GM18502 (cell line): ENCODE measurements around the gene PF4V1.

Experiments used
- ATAC-seq: cut with Tn5 transposase; IDR thresholded peaks from one replicate; pipeline ENCODE4 v1.9.1; 2021; ENCODE audit warnings: mild to moderate bottlenecking; ENCODE audit not compliant: unreplicated experiment, poor library complexity

Gene PF4V1

DNA sequence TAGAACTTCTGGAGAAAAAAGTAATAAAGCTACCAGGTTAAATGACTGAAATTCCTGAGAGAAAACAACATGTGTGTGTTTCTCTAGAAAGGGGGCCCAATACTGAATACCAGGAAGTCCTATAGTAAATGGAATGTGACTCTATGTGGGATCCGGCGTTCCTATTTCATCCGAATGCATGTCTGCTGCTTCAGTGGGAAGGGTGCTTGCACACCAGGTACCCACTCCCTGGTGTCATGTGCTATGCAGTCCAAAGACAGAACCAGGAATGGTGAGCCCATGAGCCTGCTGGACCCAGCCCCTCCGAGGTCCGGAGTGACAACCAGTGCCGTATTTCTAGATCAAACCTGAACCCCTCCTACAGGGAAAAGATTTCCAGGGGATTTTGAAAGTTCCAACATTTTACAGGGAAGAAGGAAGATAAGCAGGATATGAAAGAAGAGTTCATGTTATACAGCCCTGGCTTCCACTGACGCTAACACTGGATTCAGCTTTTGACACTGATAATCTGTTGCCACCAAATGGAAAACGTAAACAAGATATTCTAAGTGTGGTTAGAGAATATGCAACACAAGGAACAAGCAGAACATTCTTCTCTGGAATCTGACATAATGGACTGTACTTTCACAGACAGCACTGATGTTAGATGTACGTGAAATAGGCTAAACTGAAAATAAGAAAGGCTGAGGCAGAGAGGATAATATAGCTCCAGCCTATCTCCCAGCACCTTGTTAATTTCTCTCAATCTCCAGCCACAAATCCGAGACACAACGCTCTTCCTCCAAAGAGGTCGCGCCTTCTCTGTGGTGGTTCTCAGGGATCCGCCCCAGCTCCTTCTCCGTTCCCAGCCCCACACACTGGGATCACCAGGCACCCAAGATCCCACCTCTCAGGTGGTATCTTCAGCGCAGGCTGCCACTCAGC lies 15.4 kb downstream of the PF4V1 start:
- ATAC-seq = no peak

DNA sequence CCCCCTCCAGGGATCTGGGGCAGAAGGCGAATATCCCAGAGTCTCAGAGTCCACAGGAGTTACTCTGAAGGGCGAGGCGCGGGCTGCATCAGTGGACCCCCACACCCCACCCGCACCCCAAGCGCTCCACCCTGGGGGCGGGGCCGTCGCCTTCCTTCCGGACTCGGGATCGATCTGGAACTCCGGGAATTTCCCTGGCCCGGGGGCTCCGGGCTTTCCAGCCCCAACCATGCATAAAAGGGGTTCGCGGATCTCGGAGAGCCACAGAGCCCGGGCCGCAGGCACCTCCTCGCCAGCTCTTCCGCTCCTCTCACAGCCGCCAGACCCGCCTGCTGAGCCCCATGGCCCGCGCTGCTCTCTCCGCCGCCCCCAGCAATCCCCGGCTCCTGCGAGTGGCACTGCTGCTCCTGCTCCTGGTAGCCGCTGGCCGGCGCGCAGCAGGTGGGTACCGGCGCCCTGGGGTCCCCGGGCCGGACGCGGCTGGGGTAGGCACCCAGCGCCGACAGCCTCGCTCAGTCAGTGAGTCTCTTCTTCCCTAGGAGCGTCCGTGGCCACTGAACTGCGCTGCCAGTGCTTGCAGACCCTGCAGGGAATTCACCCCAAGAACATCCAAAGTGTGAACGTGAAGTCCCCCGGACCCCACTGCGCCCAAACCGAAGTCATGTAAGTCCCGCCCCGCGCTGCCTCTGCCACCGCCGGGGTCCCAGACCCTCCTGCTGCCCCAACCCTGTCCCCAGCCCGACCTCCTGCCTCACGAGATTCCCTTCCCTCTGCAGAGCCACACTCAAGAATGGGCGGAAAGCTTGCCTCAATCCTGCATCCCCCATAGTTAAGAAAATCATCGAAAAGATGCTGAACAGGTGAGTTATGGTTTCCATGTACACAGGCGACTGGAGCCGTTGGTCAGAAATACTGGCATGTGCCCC lies 16.3 kb downstream of the PF4V1 start, which contains the start of gene CXCL1:
Gene CXCL1 (plus strand): TSS at position 264 of the 926 bp plus-strand sequence. CDS start 78 bp downstream, at position 342.
- no peak for ATAC-seq

DNA sequence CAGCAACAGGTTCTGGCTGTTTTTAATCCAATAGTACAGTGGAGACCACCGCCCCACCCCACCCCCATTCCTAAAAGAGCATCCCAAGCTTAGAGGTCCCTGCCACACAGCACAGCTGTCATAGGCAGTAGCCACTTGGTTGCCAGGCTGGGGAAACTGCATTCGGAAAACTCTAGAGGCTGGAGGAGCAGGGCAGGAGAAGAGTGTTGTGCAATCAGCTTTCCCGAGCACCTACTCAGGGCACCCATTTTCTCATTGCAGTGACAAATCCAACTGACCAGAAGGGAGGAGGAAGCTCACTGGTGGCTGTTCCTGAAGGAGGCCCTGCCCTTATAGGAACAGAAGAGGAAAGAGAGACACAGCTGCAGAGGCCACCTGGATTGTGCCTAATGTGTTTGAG lies 17.2 kb downstream of the PF4V1 start:
- ATAC-seq = no peak

DNA sequence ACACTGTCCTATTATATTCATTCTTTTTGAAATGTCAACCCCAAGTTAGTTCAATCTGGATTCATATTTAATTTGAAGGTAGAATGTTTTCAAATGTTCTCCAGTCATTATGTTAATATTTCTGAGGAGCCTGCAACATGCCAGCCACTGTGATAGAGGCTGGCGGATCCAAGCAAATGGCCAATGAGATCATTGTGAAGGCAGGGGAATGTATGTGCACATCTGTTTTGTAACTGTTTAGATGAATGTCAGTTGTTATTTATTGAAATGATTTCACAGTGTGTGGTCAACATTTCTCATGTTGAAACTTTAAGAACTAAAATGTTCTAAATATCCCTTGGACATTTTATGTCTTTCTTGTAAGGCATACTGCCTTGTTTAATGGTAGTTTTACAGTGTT lies 17.7 kb downstream of the PF4V1 start:
- no peak for ATAC-seq

DNA sequence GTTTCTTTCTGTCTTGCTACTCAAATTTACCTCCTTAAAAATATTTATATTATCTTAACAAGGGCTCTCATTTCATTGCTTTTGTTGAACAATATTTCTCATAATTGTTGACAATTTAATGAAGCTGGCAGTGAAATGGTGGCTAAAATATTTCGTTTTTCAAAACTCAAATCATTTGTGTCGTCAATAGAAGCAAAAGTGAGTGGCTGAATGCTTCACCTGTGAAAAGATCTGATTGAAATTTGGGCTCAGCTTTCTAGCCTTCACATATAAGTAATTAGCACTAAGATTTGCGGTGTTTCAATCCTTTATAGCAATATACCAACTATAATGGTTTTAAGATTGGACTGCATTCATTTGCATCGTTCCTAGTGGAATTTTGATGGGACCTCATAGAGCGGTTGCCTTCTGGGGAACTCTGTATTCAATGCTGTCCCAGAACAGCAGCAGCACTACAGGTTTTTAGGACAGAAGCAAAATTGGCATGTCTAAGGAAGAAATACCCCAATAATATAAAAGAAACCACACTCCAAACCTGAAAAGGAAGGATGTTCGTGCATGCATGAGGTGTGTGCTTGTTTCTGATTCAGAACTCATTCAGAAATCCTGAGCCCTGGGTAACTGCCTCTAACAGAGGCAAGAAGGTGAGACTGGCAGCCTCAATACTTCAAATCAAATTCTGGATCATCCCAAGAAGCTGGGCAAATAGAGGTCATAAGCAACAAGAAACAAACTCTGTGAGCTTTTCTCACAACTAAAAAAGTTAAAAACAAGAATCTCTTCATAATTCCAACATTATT lies 18.6 kb downstream of the PF4V1 start:
- ATAC-seq = no peak

DNA sequence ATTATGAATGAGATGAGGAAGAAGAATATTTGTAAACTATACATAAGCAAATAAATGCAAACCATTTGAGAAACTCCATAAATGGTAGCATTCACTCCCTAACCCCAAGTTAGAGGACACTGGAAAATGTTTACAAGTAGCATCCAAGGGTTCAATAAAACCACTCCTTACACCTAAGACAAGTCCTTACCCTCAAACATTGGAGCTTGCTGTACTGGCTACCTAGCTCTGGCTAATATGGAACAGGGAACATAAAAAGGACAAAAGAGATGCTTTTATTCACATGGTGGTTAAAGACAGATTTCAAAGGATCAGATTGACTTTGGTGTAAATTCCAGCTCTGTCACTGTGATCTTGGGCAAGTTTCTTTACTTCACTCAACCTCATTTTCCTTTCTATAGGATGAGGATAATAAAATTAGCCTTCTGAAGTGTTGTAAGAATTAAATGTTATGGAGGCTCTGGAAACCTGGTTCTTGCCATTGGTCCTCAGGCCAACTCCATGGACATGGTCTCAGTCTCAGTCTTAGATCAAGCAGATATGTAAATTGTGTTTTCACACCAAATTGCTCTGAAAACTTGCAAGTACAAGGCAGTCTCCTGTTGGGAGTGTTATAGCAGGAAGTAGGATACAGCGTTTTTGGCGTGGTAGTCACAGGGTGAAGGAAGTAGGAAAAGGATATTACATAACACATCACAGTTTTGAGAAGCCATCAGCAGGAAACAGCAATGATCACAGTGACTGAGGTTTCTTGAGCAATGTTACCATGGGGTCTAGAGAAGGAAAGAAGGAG lies 19.4 kb downstream of the PF4V1 start:
- no peak for ATAC-seq

DNA sequence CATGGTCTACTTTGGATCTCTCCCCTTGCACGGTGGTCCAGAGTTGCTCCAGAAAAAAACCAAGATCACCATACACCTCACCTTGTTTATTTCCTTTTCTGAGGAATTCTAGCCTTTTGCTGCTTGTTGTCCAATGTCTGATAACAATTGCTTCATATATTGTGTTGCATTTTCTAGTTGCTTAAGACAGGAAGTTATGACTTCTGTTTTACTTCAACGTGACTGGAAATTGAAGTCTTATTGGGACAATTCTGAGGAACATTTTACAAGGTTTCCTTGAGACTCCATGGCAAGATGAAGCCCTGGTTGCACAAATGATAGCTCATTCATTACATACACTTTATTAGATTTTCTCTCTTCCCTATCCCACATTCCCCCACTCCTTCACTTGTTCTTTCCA lies 21.3 kb downstream of the PF4V1 start:
- no peak for ATAC-seq

DNA sequence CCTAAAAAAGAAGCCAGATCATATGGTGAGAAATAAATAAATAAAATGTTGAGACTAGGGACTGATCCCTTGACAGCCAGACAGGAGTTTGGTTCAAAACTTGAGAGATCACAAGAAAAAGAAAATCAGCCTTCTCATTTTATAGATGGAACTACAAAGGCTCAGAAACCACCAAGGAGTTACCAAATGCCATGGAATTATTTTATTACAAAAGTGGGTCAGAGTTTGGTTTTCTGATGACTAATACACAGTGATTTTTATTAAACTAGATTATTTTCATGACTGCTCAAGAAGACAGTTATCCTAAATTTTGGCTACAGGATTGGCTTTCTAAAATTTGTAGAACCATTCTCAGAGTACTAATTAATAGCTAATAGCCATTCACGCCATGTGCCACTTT lies 22.3 kb downstream of the PF4V1 start:
- ATAC-seq = no peak

DNA sequence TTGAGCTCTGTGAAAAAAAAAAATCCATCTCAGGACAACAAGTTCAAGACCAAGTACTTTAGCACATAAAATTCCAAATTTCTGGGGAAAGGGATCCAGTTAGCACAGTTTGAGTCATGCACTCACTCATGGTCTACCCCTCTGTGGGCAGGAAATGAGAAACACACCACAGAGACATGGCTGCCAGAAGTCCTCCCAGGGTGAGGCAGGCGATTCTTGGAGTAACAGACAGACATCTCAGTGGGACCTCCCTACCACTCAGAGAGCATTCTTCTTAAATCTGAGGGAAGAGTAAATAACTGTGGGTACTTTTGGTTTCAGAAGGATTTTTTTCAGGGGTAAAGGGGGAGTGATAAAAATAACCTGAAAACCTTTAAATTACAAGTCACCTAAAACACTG lies 30.2 kb downstream of the PF4V1 start:
- ATAC-seq = peak; percentile 62

DNA sequence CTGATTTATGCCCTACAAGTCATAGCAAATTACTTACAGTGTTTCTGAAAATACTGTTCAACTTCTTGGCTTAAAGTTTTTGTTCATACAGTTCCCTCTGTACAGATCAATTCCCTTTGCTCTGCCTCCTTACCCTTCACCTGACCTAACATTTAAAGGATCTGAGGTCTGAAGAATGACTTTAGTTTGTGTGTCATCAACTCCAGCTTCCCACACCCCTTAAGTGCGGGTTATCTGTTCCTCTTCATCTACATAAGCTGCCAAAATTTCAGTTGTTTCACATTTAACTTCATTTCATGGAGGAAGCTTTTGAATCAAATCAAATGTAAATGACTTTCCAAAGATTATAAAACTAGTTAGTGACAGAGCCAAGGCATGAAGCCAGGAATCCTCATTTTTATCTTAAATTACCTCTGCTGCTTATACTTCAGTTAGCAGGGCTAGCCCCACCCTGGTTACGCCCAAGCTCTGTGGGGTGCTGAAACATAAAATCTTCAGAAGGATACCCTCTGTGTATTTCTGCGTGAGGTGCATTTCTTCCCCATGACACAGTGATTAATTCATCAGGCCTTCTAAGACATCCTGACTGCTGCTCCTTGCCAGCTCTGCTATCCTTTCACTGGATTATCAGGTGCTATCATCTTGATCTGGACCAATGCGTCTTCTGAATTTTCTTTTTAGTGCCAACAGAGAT lies 32.6 kb downstream of the PF4V1 start:
- ATAC-seq = no peak

DNA sequence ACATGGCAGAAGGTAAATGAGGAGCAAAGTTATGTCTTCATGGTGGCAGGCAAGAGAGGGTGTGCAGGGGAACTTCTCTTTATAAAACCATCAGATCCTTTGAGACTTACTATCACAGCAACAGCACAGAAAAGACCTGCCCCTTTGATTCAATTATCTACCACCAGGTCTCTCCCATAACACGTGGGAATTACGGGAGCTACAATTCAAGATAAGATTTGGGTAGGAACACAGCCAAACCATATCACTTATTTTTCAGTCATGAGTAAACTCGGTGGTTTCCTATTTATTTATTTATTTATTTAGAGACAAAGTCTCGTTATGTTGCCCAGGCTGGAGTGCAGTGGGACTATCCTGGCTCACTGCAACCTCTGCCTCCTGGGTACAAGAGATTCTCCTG lies 38.2 kb downstream of the PF4V1 start:
- ATAC-seq = no peak

DNA sequence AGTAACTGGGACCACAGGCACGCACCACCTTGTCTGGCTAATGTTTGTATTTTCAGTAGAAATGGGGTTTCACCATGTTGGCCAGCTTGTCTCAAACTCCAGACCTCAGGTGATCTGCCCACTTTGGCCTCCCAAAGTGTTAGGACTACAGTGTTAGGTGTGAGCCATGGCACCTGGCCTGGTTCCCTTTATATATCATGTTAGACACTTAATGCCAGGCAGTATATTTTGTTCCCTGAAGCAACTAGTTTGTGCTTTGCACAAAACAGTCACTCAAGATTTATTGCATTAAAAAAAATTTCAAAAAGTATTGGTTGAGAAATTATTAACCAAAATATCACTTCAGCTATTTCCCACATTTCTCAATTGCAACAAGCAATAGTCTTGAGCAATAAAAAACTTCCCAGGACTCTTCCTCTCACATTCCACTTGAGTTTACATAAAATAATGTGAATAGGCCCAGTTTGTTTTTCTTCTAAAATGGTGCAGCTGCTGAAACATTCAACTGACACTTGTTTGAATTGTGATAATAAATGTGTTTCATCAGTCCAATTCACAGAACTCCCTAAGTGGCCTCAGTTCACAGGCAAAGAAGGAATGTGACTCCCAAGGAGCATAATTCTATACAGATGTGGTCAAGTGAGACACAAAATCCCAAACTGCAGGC lies 38.8 kb downstream of the PF4V1 start:
- no peak for ATAC-seq

DNA sequence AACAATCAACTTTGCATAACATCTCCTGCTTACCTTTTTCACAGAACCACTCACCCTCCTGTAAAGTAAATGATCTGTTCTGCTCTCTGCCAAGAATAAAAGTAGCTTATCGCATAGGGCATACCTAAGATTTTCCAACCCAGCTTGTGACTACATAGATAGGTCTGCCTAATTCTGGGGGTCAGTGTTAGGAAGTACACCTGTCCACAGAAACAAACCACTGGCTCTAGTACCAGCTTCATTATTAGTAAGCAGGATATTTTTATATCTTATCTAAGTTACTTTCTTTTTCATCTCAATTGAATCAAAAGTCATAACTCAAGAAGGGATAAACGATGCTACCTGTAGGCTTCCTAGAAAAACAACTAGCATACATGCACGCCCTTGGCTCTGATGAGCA lies 39.9 kb downstream of the PF4V1 start:
- ATAC-seq = no peak

DNA sequence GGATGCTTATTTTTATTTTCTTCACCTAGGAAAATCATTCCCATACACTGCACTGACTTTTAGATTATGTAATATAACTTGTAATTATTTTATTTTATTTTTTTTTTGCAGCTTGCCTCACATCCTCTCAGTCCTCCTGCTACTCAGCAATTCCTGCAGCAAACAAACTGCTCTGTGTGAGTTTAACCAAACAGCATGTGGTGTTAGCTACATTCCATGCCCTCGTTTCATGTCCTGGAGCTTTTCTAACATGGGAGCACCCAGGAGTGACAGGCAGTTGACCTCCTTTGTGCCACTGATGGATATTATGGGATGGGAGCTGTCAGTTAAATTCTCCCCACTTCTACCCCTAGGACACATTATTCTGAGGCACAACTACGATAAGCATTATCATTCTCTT lies 40.9 kb downstream of the PF4V1 start:
- no peak for ATAC-seq

DNA sequence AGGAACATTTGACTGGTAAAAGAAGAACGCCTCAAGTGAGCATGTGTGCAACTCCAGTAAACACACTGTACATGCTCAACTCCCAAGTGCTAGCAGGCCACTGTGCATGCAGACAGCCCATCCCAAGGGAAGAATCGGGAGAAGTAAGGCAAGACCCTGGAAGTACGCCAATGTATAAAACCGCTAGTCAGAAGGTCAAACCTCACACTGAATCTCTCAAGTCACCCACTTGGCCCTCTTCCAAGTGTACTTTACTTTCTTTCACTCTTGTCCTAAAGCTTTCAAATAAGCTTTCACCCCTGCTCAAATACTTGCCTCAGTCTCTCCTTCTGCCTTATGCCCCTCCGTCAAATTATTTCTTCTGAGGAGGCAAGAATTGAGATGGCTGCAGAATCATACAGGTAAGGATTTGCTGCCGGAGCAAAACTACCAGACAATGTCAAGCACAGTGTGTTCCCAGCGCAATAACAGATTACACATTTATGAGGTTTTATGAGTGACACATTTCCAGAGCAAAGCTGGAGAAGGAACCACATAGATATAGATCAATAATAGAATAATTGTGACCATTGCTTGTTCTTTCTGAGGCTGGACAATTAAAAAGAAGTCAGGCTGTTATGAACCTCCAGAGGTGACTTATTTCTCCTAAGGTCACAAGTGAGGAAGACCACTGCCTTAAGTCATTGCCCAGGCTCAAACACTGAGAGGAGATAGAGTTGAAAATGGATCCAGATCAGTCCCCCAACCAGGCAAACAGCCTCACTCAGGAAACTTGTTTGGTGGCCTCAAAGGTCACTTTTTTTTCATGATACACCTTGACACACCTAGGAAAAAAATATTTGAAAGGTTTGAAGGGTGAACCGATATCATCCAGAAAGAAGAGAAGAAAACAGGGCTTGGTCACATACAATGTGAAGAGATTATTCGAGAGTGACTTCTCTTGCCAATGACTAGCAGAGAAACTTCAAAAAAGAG lies 42.4 kb downstream of the PF4V1 start:
- no peak for ATAC-seq

DNA sequence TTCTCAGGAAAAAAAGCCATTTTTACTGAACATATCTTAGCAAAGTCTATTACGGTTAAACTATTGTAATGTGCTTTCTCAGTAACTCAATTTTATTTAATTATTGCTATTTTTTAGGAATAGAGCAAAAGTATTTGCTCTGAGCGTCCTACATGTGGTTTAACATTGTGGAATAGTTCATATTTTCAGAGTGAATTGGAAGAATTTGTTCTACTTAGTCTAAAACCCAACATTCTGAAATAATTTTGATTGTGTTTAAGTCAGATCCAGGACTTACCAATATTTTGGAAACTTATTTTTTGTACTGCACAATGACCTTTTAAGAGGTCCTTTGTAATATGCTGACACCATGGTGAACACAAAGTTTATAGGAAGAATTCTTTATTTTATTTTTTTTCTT lies 43.3 kb downstream of the PF4V1 start:
- no peak for ATAC-seq

DNA sequence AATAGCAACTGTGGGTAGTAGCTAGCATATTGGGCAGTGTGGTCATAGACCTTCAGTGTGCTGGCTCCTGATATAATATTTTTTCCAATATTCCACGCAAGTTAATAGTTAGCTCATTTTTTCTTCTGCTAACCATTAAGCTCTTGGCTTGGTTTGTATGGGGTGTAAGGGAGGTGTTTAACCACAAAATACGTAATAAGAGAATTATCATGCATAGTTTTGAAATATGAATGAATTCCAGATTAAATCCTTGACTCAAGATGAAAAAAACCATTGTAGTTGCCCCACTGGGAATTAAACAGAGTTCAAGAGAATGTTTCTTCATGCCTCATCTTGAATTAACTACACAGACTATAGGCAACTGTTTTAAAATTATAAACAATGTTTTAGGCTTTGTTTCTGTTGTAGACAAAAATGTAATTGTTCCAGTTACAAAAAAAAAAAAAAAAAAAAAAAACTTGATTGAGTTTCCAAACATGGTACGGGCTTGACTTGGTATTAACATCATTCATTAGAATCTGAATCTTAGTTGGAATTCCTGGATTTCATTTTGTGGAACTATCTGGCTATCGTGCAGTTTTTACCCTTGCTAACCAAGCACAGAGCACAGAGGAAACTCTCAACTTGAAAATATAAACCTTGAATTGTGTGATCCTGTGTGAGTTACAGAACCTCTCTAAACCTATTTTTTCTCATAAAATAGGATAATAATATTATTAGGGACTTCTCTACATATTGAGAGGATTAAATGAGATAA lies 44.5 kb downstream of the PF4V1 start:
- ATAC-seq = no peak
